Stomach (tissue), 4 donors: ENCODE measurements around the gene MYCL.

ENCODE experiments used
- POLR2A ChIP-seq, 4 donors: fragments of 450-650 bp; IDR thresholded peaks; one replicate each; pipeline ENCODE4 v1.6.1; 2016; ENCODE audit warnings: antibody characterized with exemption in 4 of 4, control low read depth in 2 of 4, mild to moderate bottlenecking in 1 of 4, moderate library complexity in 1 of 4
- POLR2AphosphoS5 ChIP-seq, 3 donors: sonication (generic); formaldehyde crosslinking; IDR thresholded peaks; one replicate each; pipeline ENCODE4 v1.6.1; 2016; ENCODE audit warnings: antibody characterized with exemption in 3 of 3
- TF ChIP-seq, protein P1 (sequence below), 7 experiments: fragments of 450-650 bp in 4 of 7; fragments of 200-600 bp in 3 of 7; sonication (generic) in 3 of 7; IDR thresholded peaks; one replicate each; pipeline ENCODE4 v1.5.1; 2016 to 2019; ENCODE audit warnings: antibody characterized with exemption in 7 of 7, control low read depth in 2 of 7, mild to moderate bottlenecking in 1 of 7

DNA sequence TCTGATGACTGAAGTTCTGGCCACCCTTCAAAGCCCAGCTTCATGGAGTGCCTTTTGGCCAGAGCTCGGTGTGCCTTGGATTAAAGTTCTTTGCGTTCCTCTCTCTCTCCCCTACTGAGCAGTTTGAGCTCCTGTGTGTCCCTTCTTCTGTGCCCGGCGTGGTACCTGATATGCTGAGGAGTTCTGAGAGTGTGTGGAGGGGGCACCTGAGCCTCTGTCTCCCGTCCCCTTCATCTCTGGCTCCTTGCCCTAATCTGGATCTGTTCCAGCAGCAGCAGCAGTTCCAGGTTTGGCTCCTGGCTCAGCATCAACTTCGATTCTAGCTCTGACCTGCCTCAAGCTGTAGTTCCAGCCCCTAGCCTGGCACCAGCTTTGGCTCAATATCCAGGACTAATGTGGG lies 25.1 kb upstream of the MYCL start:
- TF ChIP-seq, protein P1, sequence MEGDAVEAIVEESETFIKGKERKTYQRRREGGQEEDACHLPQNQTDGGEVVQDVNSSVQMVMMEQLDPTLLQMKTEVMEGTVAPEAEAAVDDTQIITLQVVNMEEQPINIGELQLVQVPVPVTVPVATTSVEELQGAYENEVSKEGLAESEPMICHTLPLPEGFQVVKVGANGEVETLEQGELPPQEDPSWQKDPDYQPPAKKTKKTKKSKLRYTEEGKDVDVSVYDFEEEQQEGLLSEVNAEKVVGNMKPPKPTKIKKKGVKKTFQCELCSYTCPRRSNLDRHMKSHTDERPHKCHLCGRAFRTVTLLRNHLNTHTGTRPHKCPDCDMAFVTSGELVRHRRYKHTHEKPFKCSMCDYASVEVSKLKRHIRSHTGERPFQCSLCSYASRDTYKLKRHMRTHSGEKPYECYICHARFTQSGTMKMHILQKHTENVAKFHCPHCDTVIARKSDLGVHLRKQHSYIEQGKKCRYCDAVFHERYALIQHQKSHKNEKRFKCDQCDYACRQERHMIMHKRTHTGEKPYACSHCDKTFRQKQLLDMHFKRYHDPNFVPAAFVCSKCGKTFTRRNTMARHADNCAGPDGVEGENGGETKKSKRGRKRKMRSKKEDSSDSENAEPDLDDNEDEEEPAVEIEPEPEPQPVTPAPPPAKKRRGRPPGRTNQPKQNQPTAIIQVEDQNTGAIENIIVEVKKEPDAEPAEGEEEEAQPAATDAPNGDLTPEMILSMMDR (IDR thresholded peaks at IDR 0.05): no peak
- TF ChIP-seq POLR2A (IDR thresholded peaks at IDR 0.05): no peak
- no peak for TF ChIP-seq POLR2AphosphoS5 (IDR thresholded peaks at IDR 0.05)
